KOPT-K1 (cell line): ENCODE measurements around the gene POLR2I.
"Not testable (repeated sequence)": the region's sequence is repeated elsewhere in the genome, so short reads cannot be mapped to it uniquely, and the experiment has no call there.

Experiments
- H3K27ac ChIP-seq: fragments of 200-600 bp; sonication (generic); 2 replicates; pipeline ENCODE4 v1.5.1; 2016; ENCODE audit warnings: antibody characterized with exemption, mild to moderate bottlenecking, low read depth, low read length; ENCODE audit not compliant: poor library complexity, severe bottlenecking
- H3K36me3 ChIP-seq: fragments of 200-600 bp; sonication (generic); 2 replicates; pipeline ENCODE4 v1.5.1; 2017; ENCODE audit warnings: antibody characterized with exemption, mild to moderate bottlenecking, low read length, moderate library complexity; ENCODE audit not compliant: insufficient read depth
- H3K9me3 ChIP-seq: fragments of 200-600 bp; sonication (generic); 2 replicates; pipeline ENCODE4 v1.5.1; 2017; ENCODE audit warnings: antibody characterized with exemption, low read length, mild to moderate bottlenecking; ENCODE audit not compliant: insufficient read depth, poor library complexity, severe bottlenecking

POLR2I gene

DNA sequence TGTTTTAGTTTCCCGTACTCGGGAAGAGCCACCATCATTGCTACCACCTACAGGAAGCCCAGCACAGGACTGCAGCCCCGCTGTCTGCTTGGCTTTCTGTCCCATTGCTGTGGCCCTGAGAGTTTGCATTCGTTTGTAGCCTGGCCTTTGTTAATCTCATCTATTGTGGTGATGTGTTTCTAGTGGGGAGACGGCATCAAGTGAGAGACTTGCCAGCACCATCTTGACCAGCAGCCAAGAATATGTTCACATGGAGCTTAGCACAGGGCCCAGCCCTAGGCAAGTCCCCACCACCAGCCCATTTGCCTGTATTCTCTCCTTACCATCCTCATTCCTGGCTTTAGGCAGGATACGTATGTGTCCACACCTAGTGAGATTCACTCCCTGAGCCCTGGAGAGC, 21.0 kb downstream of the POLR2I start:
- Histone ChIP-seq H3K27ac (no peak overlapping the region), H3K36me3 (peaks cover 99% of the 10 kb centered on the region), H3K9me3 (no peaks in the 10 kb centered on the region)

DNA sequence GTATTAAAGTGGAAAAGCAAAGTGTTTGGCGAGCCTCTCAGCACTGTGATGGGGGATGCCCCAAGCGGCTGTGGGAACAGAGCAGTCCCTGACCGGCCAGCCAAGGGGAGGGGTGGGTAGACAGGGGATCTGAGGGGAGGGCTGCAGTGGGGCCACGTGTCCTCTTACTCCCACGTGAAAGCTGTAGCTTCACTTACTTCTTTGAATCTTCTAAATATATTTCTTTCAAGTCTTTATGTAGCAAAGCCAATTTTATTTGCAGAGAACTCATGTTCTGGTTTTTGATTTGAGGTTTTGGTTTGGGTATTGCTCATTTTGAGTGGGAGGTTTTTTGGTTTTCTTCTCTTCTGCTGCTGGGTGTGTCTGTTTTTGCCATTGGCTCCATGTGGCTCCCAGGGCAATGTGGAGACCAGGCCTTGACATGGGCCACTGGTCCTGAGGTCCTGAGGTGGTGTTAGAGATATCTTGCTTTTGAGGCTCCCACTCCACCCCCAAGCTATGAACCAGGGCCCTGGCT, 21.5 kb downstream of the POLR2I start:
- H3K9me3 ChIP-seq, result no peaks in the 10 kb centered on the region
- H3K36me3 ChIP-seq, result peaks cover 99% of the 10 kb centered on the region
- no peak overlapping the region for H3K27ac ChIP-seq

DNA sequence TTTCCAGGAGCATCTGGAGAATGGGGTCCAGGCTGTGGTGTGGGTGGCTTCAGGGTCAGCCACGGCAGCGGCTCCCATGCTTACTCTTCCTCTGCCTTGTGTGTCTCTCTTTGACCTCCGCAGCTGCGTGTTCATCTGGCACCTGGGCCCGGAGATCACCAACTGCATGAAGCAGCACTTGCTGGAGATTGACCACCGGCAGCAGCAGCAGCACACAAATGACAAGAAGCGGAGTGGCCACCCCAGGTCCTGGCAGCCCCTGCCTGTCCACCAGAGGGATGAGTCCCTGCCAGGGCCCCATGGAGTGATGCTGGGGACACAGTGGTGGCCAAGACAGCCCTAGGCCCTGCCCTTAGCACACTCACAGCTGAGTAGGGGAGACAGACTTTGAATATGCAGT, 22.1 kb downstream of the POLR2I start:
- Histone ChIP-seq H3K27ac (no peak overlapping the region), H3K36me3 (peaks cover 99% of the 10 kb centered on the region), H3K9me3 (no peaks in the 10 kb centered on the region)

DNA sequence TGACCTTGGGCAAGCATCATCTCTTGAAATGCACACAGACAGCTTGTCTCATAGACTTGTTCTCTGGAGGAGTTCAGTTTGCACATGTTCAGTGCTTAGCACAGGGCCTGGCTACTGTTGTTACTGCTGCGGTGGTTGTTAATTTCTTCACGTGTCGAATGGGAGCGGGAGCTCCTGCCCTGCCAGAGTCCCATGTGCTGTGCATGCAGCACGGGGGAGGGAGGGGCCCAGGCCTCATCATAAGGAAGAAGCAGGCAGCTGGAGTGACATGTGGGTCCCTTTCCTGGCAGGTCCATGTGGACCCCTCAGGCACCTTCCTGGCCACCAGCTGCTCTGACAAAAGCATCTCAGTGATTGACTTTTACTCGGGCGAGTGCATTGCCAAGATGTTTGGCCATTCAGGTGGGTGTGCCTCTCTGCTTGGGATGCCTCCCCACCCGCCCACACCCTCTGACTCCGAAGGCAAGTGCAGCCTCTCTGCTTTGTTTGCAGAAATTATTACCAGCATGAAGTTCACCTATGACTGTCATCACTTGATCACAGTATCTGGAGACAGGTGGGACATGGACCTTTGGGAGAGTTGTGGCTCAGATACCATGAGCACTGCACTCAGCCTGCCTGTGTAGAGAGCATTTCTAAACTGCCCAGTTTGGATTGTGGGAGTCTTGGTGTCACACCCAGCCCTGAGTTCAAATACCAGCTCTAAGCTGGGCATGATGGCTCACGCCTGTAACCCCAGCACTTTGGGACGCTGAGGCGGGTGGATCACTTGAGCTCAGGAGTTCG, 23.6 kb downstream of the POLR2I start:
- no peak overlapping the region for H3K27ac ChIP-seq
- H3K9me3 ChIP-seq, result no peaks in the 10 kb centered on the region
- H3K36me3 ChIP-seq, result peaks cover 99% of the 10 kb centered on the region

DNA sequence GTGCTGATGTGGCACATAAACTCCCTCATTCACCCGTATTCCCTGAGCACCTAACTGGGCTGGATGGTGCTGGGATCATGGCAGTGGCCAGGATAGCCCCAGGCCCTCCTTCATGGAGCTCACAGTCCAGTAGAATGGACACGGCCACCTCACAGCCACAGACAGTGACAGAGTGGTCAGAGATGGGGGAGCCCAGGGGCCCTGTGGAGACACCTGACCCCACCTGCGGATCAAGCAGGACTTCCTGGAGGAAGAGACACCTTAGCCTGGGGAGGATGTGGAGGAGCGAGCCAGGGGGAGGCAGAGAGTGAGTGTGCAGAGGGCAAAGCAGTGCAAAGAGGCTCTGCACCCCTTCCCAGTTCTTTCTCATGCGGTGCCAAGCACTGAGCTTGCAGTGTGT, 24.8 kb downstream of the POLR2I start:
- Histone ChIP-seq H3K36me3 (peaks cover 99% of the 10 kb centered on the region), H3K9me3 (no peaks in the 10 kb centered on the region), H3K27ac (no peak overlapping the region)

DNA sequence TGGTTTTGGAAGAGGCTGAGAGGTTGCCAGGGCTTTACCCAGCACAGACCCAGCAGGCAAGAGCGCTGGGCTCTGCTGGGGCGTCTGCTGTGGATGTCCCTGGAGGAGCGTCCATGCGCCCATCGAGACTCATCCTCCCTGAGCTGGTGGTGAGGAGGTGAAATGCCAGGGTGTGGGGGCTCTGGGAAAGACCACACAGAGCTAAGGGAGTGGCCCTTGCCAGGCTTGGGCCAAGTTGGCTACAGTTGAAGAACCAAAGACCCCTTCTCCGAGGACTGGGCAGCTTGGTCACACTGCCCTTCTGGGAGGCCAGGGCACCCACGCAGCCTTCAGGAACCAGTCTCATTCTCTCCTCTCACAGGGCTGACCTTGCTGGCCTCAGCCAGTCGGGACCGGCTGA, 28.3 kb downstream of the POLR2I start:
- Histone ChIP-seq H3K9me3 (no peaks in the 10 kb centered on the region), H3K27ac (no peak overlapping the region), H3K36me3 (peaks cover 100% of the 10 kb centered on the region)

DNA sequence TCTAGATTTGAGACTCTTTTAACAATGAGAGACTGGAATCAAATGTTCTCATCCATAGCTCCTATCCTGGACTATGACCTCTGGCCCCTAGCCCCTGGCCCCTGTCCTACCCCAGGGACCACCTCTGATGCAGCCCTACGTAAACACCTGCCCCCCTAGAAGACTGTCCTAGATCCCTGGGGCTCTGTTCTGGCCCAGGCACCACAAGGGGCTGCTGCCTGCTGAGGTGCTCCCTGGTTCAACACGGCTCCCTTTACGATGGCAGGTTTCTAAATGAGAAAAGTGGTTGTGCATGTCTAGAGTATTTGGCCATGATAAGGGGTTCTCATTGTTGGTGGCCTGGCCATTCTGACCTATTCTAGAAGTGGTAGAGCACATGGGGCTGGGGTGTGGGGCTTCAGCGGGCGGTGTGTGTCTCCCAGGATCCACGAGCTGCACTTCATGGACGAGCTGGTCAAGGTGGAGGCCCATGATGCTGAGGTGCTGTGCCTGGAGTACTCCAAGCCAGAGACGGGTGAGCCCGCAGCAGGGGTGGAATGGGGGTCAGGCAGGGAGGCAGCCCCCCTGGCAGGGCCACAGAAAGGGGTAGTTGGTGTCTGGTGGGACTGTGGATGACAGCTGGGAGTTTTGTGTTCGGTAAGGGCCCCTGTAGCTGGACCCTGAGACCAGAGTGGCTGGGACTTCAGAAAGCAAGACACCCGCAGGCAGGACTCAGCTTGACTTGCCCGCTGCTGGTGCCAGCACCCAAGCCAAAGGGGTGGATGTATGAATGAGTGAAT, 30.3 kb downstream of the POLR2I start:
- Histone ChIP-seq H3K36me3 (peaks cover 95% of the 10 kb centered on the region), H3K27ac (no peak overlapping the region), H3K9me3 (no peaks in the 10 kb centered on the region)

DNA sequence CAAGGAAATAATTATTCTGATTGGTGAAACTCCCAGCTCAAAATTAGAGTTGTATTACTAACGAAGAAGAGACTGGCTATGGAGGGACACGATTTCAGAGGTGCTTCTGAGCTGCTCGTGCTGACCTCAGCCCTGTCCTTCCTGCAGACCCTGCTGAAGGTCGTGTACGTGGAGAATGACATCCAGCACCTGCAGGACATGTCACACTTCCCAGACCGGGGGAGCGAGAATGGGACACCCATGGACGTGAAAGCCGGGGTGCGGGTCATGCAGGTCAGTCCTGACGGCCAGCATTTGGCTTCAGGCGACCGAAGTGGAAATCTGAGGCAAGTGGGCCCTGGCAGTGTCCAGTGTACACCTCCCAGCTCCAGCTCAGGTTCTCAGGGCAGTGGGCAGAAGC, 31.8 kb downstream of the POLR2I start:
- Histone ChIP-seq H3K36me3 (peaks cover 93% of the 10 kb centered on the region), H3K9me3 (no peaks in the 10 kb centered on the region), H3K27ac (no peak overlapping the region)

DNA sequence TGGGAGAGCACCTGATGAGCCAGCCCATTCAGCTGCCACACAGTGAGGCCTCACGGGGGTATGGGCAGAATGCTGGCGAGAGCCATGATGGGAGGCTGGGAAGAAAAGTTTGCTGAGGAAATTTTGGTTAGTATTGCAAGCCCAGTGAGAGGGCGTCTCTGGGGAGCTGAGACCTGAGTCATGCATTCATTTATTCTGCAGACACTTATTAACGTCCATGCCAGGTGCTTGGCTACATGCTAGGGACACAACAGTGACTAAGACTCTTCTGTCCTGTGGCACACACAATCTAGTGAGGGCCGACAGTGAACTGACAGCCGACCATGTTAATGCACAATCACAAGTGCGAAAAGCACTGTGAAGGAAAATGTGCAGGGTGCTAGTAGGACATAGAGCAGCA, 32.8 kb downstream of the POLR2I start:
- no peak overlapping the region for H3K27ac ChIP-seq
- H3K36me3 ChIP-seq, result peaks cover 93% of the 10 kb centered on the region
- no peaks in the 10 kb centered on the region for H3K9me3 ChIP-seq

DNA sequence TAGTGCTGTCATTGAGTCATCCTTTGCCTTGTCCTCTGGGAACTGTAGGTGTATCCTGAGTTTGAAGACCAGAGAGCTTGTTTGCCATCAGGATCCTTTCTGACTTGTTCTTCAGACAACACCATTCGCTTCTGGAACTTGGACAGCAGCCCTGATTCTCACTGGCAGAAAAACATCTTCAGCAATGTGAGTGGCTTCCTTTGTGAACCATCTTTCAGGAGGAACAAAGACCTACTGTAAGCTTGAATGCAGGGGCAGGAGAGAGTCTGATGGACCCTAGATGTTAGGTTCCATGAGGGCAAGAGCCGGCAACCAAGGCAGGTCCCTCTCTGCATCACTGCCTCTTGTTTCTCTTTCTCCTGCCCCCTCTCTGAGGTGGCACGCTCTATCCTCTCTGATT, 33.3 kb downstream of the POLR2I start:
- Histone ChIP-seq H3K27ac (no peak overlapping the region), H3K9me3 (no peaks in the 10 kb centered on the region), H3K36me3 (peaks cover 92% of the 10 kb centered on the region)

DNA sequence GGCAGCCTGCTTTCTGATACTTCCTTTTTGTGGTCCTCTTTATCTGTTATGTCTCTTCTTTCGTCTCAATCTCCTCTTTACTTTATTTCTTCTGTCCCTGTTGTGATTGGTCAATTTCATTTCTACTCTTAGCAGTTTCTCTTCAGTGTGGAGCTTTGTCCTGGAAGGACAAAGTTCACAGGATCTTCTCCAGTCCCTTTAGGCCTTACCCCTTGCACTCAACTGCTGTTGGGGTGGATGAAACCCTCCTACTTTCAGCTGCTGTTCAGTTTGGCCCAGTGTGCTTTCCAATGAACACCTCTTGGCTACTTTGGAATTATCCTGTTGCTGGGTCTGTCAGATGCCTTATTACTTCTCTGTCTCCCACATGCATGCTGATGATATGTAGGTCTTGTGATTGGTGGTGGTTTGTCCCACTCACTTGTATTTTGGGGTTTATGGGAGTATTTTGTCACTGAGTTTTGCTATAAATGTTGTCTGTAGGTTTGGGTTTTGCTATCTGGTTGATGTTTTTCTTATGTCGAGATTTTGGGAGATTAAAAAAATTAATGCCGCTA, 35.2 kb downstream of the POLR2I start:
- H3K27ac ChIP-seq, result no peak overlapping the region

DNA sequence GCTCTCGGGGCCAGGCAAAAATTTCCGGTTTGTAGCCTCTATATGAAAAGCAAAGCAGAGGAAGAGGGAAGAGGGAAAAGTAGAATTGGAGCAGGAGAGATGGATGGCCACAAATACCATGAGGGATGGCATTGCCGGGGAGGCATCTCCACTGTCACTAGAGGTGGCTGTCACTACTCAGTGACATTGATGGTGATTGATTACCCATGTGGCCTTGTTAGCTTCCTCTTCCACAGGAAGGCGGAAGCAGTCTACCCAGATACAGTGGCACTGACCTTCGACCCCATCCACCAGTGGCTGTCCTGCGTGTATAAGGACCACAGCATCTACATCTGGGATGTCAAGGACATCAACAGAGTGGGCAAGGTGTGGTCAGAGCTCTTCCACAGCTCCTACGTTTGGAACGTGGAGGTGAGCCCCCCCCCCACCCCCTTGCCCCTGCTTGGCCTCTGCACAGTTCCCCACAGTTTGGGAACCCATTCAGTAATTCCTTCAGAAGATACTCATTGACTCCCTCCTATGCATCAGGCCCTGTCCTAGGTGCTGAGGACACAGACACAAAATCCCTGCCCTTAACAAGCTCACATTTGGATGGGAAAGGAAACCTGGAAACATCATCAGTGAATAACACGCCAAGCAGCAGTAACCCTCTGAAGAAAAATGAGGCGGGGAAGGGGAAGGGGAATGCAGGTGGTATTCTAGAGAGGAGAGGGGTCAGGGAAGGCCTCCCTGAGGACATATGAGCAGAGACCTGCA, 41.4 kb downstream of the POLR2I start:
- Histone ChIP-seq H3K27ac (no peak overlapping the region), H3K9me3 (no peaks in the 10 kb centered on the region), H3K36me3 (peaks cover 83% of the 10 kb centered on the region)

More for the DNA sequence above, 35.2 kb downstream of the POLR2I start:
- H3K9me3 ChIP-seq, result no peaks in the 10 kb centered on the region
- H3K36me3 ChIP-seq, result peaks cover 92% of the 10 kb centered on the region

DNA sequence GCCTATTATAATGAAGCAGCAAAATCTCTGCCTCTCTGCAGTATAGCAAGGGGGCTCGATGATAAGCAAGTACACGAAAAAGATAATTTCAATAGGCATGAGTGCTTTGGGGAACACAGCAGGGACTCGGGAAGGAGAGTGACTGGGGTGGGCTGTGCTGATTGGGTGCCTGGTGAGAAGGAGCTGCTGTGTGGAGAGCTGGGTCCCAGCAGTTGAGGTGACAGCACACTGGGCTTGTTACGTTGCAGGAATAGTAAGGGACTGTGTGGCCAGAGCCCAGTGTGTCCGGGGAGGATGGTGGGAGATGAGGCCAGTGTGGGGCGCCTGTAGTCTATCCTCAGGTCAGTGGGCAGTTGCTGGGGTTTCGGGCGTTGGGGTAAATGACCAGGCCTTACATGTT, 42.6 kb downstream of the POLR2I start:
- Histone ChIP-seq H3K9me3 (no peaks in the 10 kb centered on the region), H3K27ac (no peak overlapping the region), H3K36me3 (peaks cover 83% of the 10 kb centered on the region)

DNA sequence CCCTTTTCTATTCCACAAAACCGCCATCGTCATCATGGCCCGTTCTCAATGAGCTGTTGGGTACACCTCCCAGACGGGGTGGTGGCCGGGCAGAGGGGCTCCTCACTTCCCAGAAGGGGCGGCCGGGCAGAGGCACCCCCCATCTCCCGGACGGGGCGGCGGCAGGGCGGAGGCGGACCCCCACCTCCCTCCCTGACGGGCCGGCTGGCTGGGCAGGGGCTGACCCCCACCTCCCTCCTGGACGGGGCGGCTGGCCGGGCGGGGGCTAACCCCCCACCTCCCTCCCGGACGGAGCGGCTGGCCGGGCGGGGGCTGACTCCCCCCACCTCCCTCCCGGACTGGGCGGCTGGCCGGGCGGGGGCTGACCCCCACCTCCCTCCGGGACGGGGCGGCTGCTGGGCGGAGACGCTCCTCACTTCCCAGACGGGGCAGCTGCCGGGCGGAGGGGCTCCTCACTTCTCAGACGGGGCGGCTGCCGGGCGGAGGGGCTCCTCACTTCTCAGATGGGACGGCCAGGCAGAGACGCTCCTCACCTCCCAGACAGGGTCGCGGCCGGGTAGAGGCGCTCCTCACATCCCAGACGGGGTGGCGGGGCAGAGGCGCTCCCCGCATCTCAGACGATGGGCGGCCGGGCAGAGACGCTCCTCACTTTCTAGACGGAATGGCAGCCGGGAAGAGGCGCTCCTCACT, 45.7 kb downstream of the POLR2I start:
- not testable (repeated sequence) for H3K9me3 ChIP-seq, H3K27ac ChIP-seq
- H3K36me3 ChIP-seq, result peaks cover 84% of the 10 kb centered on the region
